Prostate gland (tissue), 2 donors: ENCODE data around the gene ITPR1. TPM values are rescaled to one million over a fixed set of nuclear protein-coding genes. Genes with fewer than 3 reads are reported as not detected.

Experiments
- DNase-seq: peaks from one replicate; pipeline ENCODE4 v3.0.0-alpha.2; 2019; ENCODE audit warnings: low spot score
- H3K27ac ChIP-seq, 2 donors: fragments of 200-600 bp; sonication (generic); 2 replicates each; pipeline ENCODE4 v1.5.1; 2017 to 2019
- H3K27me3 ChIP-seq: fragments of 200-600 bp; sonication (generic); replicated peaks from 2 replicates; pipeline ENCODE4 v1.5.1; 2019; ENCODE audit not compliant: insufficient read depth
- H3K36me3 ChIP-seq, 2 donors: fragments of 200-600 bp; sonication (generic); 1 replicate in 1 of 2; 2 replicates in 1 of 2; pipeline versions ENCODE4 v1.5.1 to v1.8.1; 2017 to 2019
- H3K4me1 ChIP-seq: fragments of 200-600 bp; sonication (generic); replicated peaks from 2 replicates; pipeline ENCODE4 v1.5.1; 2019
- H3K4me3 ChIP-seq, 2 donors: fragments of 200-600 bp; sonication (generic); 2 replicates each; pipeline ENCODE4 v1.5.1; 2017 to 2019
- H3K9me3 ChIP-seq: fragments of 200-600 bp; sonication (generic); 2 replicates; pipeline ENCODE4 v1.5.1; 2017
- CTCF ChIP-seq, 4 experiments: fragments of 200-600 bp in 2 of 4; fragments of 450-650 bp in 2 of 4; sonication (generic) in 2 of 4; IDR thresholded peaks; 1 replicate in 3 of 4; 2 replicates in 1 of 4; pipeline ENCODE4 v1.5.1; 2016 to 2019; ENCODE audit warnings: antibody characterized with exemption in 4 of 4, mild to moderate bottlenecking in 2 of 4, moderate library complexity in 2 of 4
- POLR2A ChIP-seq: fragments of 450-650 bp; IDR thresholded peaks from one replicate; pipeline ENCODE4 v1.6.1; 2016; ENCODE audit warnings: antibody characterized with exemption, mild to moderate bottlenecking
- POLR2AphosphoS5 ChIP-seq: sonication (generic); formaldehyde crosslinking; IDR thresholded peaks from one replicate; pipeline ENCODE4 v1.6.1; 2017; ENCODE audit warnings: antibody characterized with exemption
- WGBS: methylation state at CpG from one replicate; pipeline ENCODE4 v1.1.5; 2018; 5-methylcytosine and 5-hydroxymethylcytosine counted together
- intact Hi-C: fragments of 100-400 bp; cut with DNase I; formaldehyde crosslinking; loops from one replicate; pipeline ENCODE4 v1.14.2; 2022
- total RNA-seq, 2 donors: library from RNA; depleted of rRNA; stranded (reverse); fragments of >200 nt; gene quantifications; one replicate each; pipeline ENCODE4 v1.1.0, GENCODE V29; 2016

The ITPR1 gene
- total RNA-seq, 2 donors from 2014 or later = 80.0 to 126 TPM

GRCh38 chr3:4827767-4828166, 334.6 kb downstream of the ITPR1 start:
- intact Hi-C loops = loop anchor here (2.0 to 5.0 kb wide), 3 partner anchors 109 to 200 kb away; partner anchors contain the start of gene BHLHE40
- H3K36me3 ChIP-seq = no peaks in the 10 kb centered on the region
- H3K27ac ChIP-seq = no peak overlapping the region
- TF ChIP-seq POLR2A (no peak), CTCF (IDR thresholded peaks at IDR 0.05) (no peak), POLR2AphosphoS5 (no peak)
- WGBS = 73% methylated on average over 8 of the region's 8 CpGs
- no peak for DNase-seq
- no peaks in the 10 kb centered on the region for H3K9me3 ChIP-seq
- H3K4me1 ChIP-seq = peaks cover 8% of the 10 kb centered on the region
- H3K4me3 ChIP-seq = no peak overlapping the region
- H3K27me3 ChIP-seq = no peaks in the 10 kb centered on the region

- Histone ChIP-seq H3K36me3 (no peaks in the 10 kb centered on the region), H3K4me3 (no peak overlapping the region), H3K27me3 (no peaks in the 10 kb centered on the region), H3K27ac (no peak overlapping the region), H3K4me1 (peaks cover 8% of the 10 kb centered on the region), H3K9me3 (no peaks in the 10 kb centered on the region)
- TF ChIP-seq POLR2A (no peak), POLR2AphosphoS5 (no peak), CTCF (IDR thresholded peaks at IDR 0.05) (no peak)
- intact Hi-C loops = loop anchor here (5.0 kb wide), 2 partner anchors 149 to 199 kb away; partner anchors contain the start of gene BHLHE40
- DNase-seq = no peak
- 79% methylated on average over 10 of the region's 10 CpGs for WGBS
These were observed 335.3 kb downstream of the ITPR1 start for GRCh38 chr3:4828279-4829030.

- Histone ChIP-seq H3K27me3 (no peaks in the 10 kb centered on the region), H3K4me3 (no peak overlapping the region), H3K4me1 (peaks cover 8% of the 10 kb centered on the region), H3K9me3 (no peaks in the 10 kb centered on the region), H3K27ac (no peak overlapping the region), H3K36me3 (no peaks in the 10 kb centered on the region)
- intact Hi-C loops = loop anchor here (5.0 kb wide), 2 partner anchors 148 to 198 kb away; partner anchors contain the start of gene BHLHE40
- WGBS = 50% methylated on average over 1 of the region's 1 CpG
- TF ChIP-seq CTCF (IDR thresholded peaks at IDR 0.05) (no peak), POLR2AphosphoS5 (peak; percentile 7)
- DNase-seq = no peak
These were observed 335.9 kb downstream of the ITPR1 start for GRCh38 chr3:4829031-4829394.

DNA sequence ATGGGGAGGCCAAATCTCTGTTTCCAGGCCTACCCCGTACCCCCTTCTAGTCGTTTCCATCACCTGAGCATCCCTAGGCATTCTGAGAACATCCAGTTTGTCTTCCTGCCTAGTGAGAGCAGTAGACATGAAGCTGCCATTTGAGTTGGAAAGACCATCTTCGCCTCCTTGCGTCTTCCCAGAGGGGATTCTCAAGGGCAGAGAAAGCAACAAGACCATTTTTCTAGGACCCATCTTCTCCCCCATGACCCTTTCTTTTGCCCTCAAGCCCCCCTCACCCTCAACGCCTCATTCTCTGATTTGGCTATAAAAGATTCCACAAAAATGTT, 337.4 kb downstream of the ITPR1 start:
- intact Hi-C loops = no loop called here
- H3K27ac ChIP-seq = peak overlapping the region in 1 of 2 donors; percentile 46
- H3K36me3 ChIP-seq = no peaks in the 10 kb centered on the region
- 89% methylated on average over 5 of the region's 5 CpGs for WGBS
- DNase-seq = no peak
- H3K4me3 ChIP-seq = no peak overlapping the region
- H3K9me3 ChIP-seq = no peaks in the 10 kb centered on the region
- H3K27me3 ChIP-seq = no peaks in the 10 kb centered on the region
- TF ChIP-seq CTCF (IDR thresholded peaks at IDR 0.05) (no peak), POLR2A (no peak), POLR2AphosphoS5 (no peak)
- H3K4me1 ChIP-seq = peaks cover 3% of the 10 kb centered on the region

GRCh38 chr3:4831580-4831950, 338.4 kb downstream of the ITPR1 start:
- no peaks in the 10 kb centered on the region for H3K9me3 ChIP-seq
- WGBS = 75% methylated on average over 4 of the region's 4 CpGs
- H3K27me3 ChIP-seq = no peaks in the 10 kb centered on the region
- no peaks in the 10 kb centered on the region for H3K4me1 ChIP-seq
- H3K36me3 ChIP-seq = no peaks in the 10 kb centered on the region
- peak overlapping the region; percentile 30 to 46 for H3K27ac ChIP-seq
- H3K4me3 ChIP-seq = no peak overlapping the region
- intact Hi-C loops = no loop called here
- DNase-seq = no peak
- TF ChIP-seq POLR2AphosphoS5 (no peak), POLR2A (no peak), CTCF (IDR thresholded peaks at IDR 0.05) (no peak)
